Esophagus muscularis mucosa (tissue), 4 donors: ENCODE data around the gene MRGPRF.

Experiments used
- CTCF ChIP-seq, 3 experiments: fragments of 200-600 bp in 2 of 3; fragments of 450-650 bp in 1 of 3; sonication (generic) in 2 of 3; IDR thresholded peaks; one replicate each; pipeline ENCODE4 v1.5.1; 2017 to 2019; ENCODE audit warnings: antibody characterized with exemption in 3 of 3, mild to moderate bottlenecking in 2 of 3, moderate library complexity in 1 of 3
- EP300 ChIP-seq: sonication (generic); formaldehyde crosslinking; IDR thresholded peaks from one replicate; pipeline ENCODE4 v1.6.1; 2017; ENCODE audit warnings: antibody characterized with exemption
- POLR2A ChIP-seq: fragments of 450-650 bp; IDR thresholded peaks from one replicate; pipeline ENCODE4 v1.6.1; 2017; ENCODE audit warnings: antibody characterized with exemption, moderate library complexity, mild to moderate bottlenecking, low read depth
- POLR2AphosphoS5 ChIP-seq, 2 donors: sonication (generic); formaldehyde crosslinking; IDR thresholded peaks; one replicate each; pipeline ENCODE4 v1.6.1; 2017; ENCODE audit warnings: antibody characterized with exemption in 2 of 2

DNA sequence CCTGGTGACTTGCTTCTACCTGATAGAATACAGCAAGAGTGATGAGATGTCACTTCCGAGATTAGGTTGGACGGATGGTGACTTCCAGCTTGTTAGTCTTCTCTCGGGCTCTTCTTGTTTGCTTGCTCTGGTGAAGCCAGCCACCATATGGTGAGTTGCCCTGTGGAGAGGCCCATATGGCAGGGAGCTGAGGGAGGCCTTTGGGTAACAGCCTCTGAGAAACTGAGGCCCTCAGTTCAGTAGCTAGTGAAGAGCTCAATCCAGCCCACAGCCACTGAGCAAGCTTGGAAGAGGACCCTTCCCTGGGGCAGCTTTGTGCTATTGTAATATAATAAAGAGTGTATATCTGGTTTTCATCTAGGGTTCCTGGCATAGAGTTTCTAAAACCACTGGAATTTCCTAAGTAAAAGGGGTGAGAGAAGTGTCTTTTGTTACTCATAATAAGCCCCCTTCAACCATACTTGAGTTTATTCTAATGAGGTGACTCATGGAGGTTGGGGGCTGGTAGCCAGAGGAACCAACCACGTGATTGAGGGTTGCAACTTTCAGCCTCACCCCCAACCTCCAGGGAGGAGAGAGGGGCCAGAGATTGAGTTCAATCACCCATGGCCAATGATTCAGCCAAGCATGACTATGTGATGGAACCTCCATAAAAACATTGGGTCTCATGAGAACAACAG is 27.7 kb upstream of the MRGPRF start:
- TF ChIP-seq CTCF (IDR thresholded peaks at IDR 0.05) (no peak), POLR2AphosphoS5 (IDR thresholded peaks at IDR 0.05) (no peak), EP300 (no peak), POLR2A (no peak)
